GM23338 (cell line): ENCODE measurements around the gene ALG14. TPM values are rescaled to one million over a fixed set of nuclear protein-coding genes. Genes with fewer than 3 reads are reported as not detected.

Experiments used
- ATAC-seq: fragments of 200-7000 bp; cut with Tn5 transposase; 3 replicates; pipeline ENCODE4 v1.9.1; 2020
- DNase-seq: peaks from one replicate; pipeline ENCODE4 v3.0.0-alpha.2; 2015; ENCODE audit warnings: low spot score
- H2AFZ ChIP-seq: fragments of 200-600 bp; sonication (generic); 2 replicates; pipeline ENCODE4 v1.8.0; 2016; ENCODE audit warnings: antibody characterized with exemption, mild to moderate bottlenecking, moderate library complexity
- H3F3A ChIP-seq: fragments of 200-600 bp; sonication (generic); replicated peaks from 2 replicates; pipeline ENCODE4 v1.8.0; 2017; ENCODE audit warnings: antibody characterized with exemption, mixed run types, low read depth
- H3K27ac ChIP-seq: fragments of 200-600 bp; sonication (generic); 2 replicates; pipeline ENCODE4 v1.6.1; 2016; ENCODE audit warnings: low read depth
- H3K27me3 ChIP-seq: fragments of 200-600 bp; sonication (generic); 2 replicates; pipeline ENCODE4 v1.8.0; 2016; ENCODE audit warnings: mild to moderate bottlenecking, mixed run types, moderate library complexity; ENCODE audit not compliant: insufficient read depth
- H3K36me3 ChIP-seq: fragments of 200-600 bp; sonication (generic); 2 replicates; pipeline ENCODE4 v1.8.0; 2016; ENCODE audit warnings: mild to moderate bottlenecking; ENCODE audit not compliant: insufficient read depth
- H3K4me1 ChIP-seq: fragments of 200-600 bp; sonication (generic); 2 replicates; pipeline ENCODE4 v1.8.0; 2016; ENCODE audit warnings: mild to moderate bottlenecking, moderate library complexity; ENCODE audit not compliant: insufficient read depth
- H3K4me2 ChIP-seq: fragments of 200-600 bp; sonication (generic); 2 replicates; pipeline ENCODE4 v1.7.1; 2017; ENCODE audit warnings: mixed run types
- H3K4me3 ChIP-seq: fragments of 200-600 bp; sonication (generic); 2 replicates; pipeline ENCODE4 v1.6.1; 2016; ENCODE audit warnings: mixed run types
- H3K79me2 ChIP-seq: fragments of 200-600 bp; sonication (generic); replicated peaks from 2 replicates; pipeline ENCODE4 v1.8.0; 2017; ENCODE audit warnings: mild to moderate bottlenecking; ENCODE audit not compliant: insufficient read depth
- H3K9me2 ChIP-seq: fragments of 200-600 bp; sonication (generic); 2 replicates; pipeline ENCODE4 v1.8.0; 2017; ENCODE audit not compliant: insufficient read depth
- H4K20me1 ChIP-seq: fragments of 200-600 bp; sonication (generic); replicated peaks from 2 replicates; pipeline ENCODE4 v1.8.0; 2017; ENCODE audit warnings: mild to moderate bottlenecking; ENCODE audit not compliant: insufficient read depth
- H3K27ac Mint-ChIP-seq: 2 replicates; pipeline ENCODE4 v1.8.0; 2020; ENCODE audit warnings: inconsistent platforms, mild to moderate bottlenecking, moderate library complexity, mixed read lengths
- H3K27me3 Mint-ChIP-seq: 3 replicates; pipeline ENCODE4 v1.8.0; 2022; ENCODE audit warnings: low read depth, mild to moderate bottlenecking, moderate library complexity, mixed read lengths, inconsistent platforms; ENCODE audit not compliant: insufficient read depth, poor library complexity
- H3K36me3 Mint-ChIP-seq: 3 replicates; pipeline ENCODE4 v1.8.0; 2021; ENCODE audit warnings: low read depth, mild to moderate bottlenecking, inconsistent platforms, moderate library complexity, mixed read lengths
- H3K4me1 Mint-ChIP-seq: 3 replicates; pipeline ENCODE4 v1.8.0; 2020; ENCODE audit warnings: mild to moderate bottlenecking, inconsistent platforms, mixed read lengths
- H3K4me3 Mint-ChIP-seq: 3 replicates; pipeline ENCODE4 v1.8.0; 2021; ENCODE audit warnings: moderate library complexity, mild to moderate bottlenecking, inconsistent platforms, mixed read lengths
- H3K9me3 Mint-ChIP-seq: 3 replicates; pipeline ENCODE4 v1.8.0; 2020; ENCODE audit warnings: moderate library complexity, mild to moderate bottlenecking, inconsistent platforms, mixed read lengths
- CREB1 ChIP-seq: fragments of 250-450 bp; sonication (Bioruptor Pico); IDR thresholded peaks from 2 replicates; pipeline ENCODE4 v1.5.0; 2020; ENCODE audit warnings: low read depth, mild to moderate bottlenecking, moderate library complexity
- ETS1 ChIP-seq: IDR thresholded peaks from 2 replicates; pipeline ENCODE4 v1.6.1; 2016; ENCODE audit warnings: antibody characterized with exemption
- EZH2 ChIP-seq: fragments of 200-600 bp; sonication (generic); IDR thresholded peaks from one replicate; pipeline ENCODE4 v1.8.0; 2017; ENCODE audit warnings: antibody characterized with exemption, mild to moderate bottlenecking, low read depth; ENCODE audit not compliant: unreplicated experiment
- EZH2phosphoT487 ChIP-seq: fragments of 200-600 bp; sonication (generic); IDR thresholded peaks from one replicate; pipeline ENCODE4 v1.8.1; 2018; ENCODE audit warnings: antibody characterized with exemption; ENCODE audit not compliant: unreplicated experiment
- JUNB ChIP-seq: IDR thresholded peaks from one replicate; pipeline ENCODE4 v1.6.1; 2016; ENCODE audit warnings: antibody characterized with exemption; ENCODE audit not compliant: unreplicated experiment
- NANOG ChIP-seq: IDR thresholded peaks from 2 replicates; pipeline ENCODE4 v1.6.1; 2016; ENCODE audit warnings: antibody characterized with exemption, borderline replicate concordance
- POLR2AphosphoS5 ChIP-seq: IDR thresholded peaks from 2 replicates; pipeline ENCODE4 v1.6.1; 2016; ENCODE audit warnings: antibody characterized with exemption, low read depth
- STAT1 ChIP-seq: IDR thresholded peaks from one replicate; pipeline ENCODE4 v1.6.1; 2016; ENCODE audit warnings: antibody characterized with exemption; ENCODE audit not compliant: unreplicated experiment
- ZNF114 ChIP-seq: fragments of 250-450 bp; sonication (Bioruptor Pico); IDR thresholded peaks from 2 replicates; pipeline ENCODE4 v1.5.0; 2020; ENCODE audit warnings: mild to moderate bottlenecking, moderate library complexity
- ZNF331 ChIP-seq: fragments of 250-450 bp; sonication (Bioruptor Pico); IDR thresholded peaks from 2 replicates; pipeline ENCODE4 v1.5.0; 2020; ENCODE audit warnings: low read depth, mild to moderate bottlenecking, moderate library complexity
- polyA plus RNA-seq: library from polyadenylated mRNA; unstranded; fragments of >200 nt; fragmentation: Nextera tagmentation; extraction: Ambion mirVana; gene quantifications from 2 replicates; pipeline ENCODE4 v1.2.1, GENCODE V29; 2016
- total RNA-seq: library from RNA; depleted of rRNA; stranded (reverse); fragments of >200 nt; shearing (Covaris generic); gene quantifications from 2 replicates; pipeline ENCODE4 v1.2.3, GENCODE V29; 2014
- TF ChIP-seq, protein P1 (sequence below), 2 experiments: fragments of 200-600 bp in 1 of 2; sonication (generic) in 1 of 2; conservative IDR thresholded peaks; 2 replicates each; pipeline versions ENCODE4 v1.5.1 to v1.6.1; 2016 to 2017; ENCODE audit warnings: antibody characterized with exemption in 2 of 2, low read depth in 2 of 2, mild to moderate bottlenecking in 2 of 2, moderate library complexity in 1 of 2
- TF ChIP-seq, protein P2 (sequence below): IDR thresholded peaks from one replicate; pipeline ENCODE4 v1.6.1; 2018; ENCODE audit warnings: antibody characterized with exemption; ENCODE audit not compliant: unreplicated experiment
- TF ChIP-seq, protein P3 (sequence below): fragments of 250-450 bp; sonication (Bioruptor Pico); IDR thresholded peaks from 2 replicates; pipeline ENCODE4 v1.5.0; 2020; ENCODE audit warnings: mild to moderate bottlenecking, moderate library complexity

Gene ALG14
- total and polyA plus RNA-seq, 2 experiments from 2014 or later: 0.42 to 2.8 TPM

- no peaks in the 10 kb centered on the region for H4K20me1 ChIP-seq
- no peaks in the 10 kb centered on the region for H3K4me1 ChIP-seq
- H3K27ac ChIP-seq: no peak overlapping the region
- Mint-ChIP-seq H3K36me3 (peaks cover 2% of the 10 kb centered on the region; the same call in 1 of the 3 replicates), H3K9me3 (peaks cover 4% of the 10 kb centered on the region), H3K27ac (no peak overlapping the region), H3K27me3 (no peaks in the 10 kb centered on the region), H3K4me1 (0 out of 3 replicates have a peak, but pooled peaks cover 3% of the 10 kb centered on the region), H3K4me3 (no peak overlapping the region)
- H3K4me2 ChIP-seq: no peak overlapping the region
- DNase-seq: no peak
- H3K36me3 ChIP-seq: no peaks in the 10 kb centered on the region
- no peak for TF ChIP-seq ZNF114 (CRISPR knock-in tag)
- TF ChIP-seq EZH2phosphoT487: no peak
- TF ChIP-seq NANOG: no peak
- TF ChIP-seq CREB1 (CRISPR knock-in tag): no peak
- TF ChIP-seq, protein P1, sequence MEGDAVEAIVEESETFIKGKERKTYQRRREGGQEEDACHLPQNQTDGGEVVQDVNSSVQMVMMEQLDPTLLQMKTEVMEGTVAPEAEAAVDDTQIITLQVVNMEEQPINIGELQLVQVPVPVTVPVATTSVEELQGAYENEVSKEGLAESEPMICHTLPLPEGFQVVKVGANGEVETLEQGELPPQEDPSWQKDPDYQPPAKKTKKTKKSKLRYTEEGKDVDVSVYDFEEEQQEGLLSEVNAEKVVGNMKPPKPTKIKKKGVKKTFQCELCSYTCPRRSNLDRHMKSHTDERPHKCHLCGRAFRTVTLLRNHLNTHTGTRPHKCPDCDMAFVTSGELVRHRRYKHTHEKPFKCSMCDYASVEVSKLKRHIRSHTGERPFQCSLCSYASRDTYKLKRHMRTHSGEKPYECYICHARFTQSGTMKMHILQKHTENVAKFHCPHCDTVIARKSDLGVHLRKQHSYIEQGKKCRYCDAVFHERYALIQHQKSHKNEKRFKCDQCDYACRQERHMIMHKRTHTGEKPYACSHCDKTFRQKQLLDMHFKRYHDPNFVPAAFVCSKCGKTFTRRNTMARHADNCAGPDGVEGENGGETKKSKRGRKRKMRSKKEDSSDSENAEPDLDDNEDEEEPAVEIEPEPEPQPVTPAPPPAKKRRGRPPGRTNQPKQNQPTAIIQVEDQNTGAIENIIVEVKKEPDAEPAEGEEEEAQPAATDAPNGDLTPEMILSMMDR (conservative IDR thresholded peaks at IDR 0.05; ENCODE audit: low read depth in 2 of 2): no peak
- no peak for TF ChIP-seq POLR2AphosphoS5
- TF ChIP-seq ETS1: no peak
- TF ChIP-seq EZH2: no peak
- TF ChIP-seq STAT1: no peak
- TF ChIP-seq JUNB: no peak
- TF ChIP-seq, protein P2, sequence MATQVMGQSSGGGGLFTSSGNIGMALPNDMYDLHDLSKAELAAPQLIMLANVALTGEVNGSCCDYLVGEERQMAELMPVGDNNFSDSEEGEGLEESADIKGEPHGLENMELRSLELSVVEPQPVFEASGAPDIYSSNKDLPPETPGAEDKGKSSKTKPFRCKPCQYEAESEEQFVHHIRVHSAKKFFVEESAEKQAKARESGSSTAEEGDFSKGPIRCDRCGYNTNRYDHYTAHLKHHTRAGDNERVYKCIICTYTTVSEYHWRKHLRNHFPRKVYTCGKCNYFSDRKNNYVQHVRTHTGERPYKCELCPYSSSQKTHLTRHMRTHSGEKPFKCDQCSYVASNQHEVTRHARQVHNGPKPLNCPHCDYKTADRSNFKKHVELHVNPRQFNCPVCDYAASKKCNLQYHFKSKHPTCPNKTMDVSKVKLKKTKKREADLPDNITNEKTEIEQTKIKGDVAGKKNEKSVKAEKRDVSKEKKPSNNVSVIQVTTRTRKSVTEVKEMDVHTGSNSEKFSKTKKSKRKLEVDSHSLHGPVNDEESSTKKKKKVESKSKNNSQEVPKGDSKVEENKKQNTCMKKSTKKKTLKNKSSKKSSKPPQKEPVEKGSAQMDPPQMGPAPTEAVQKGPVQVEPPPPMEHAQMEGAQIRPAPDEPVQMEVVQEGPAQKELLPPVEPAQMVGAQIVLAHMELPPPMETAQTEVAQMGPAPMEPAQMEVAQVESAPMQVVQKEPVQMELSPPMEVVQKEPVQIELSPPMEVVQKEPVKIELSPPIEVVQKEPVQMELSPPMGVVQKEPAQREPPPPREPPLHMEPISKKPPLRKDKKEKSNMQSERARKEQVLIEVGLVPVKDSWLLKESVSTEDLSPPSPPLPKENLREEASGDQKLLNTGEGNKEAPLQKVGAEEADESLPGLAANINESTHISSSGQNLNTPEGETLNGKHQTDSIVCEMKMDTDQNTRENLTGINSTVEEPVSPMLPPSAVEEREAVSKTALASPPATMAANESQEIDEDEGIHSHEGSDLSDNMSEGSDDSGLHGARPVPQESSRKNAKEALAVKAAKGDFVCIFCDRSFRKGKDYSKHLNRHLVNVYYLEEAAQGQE: no peak
- TF ChIP-seq, protein P3, sequence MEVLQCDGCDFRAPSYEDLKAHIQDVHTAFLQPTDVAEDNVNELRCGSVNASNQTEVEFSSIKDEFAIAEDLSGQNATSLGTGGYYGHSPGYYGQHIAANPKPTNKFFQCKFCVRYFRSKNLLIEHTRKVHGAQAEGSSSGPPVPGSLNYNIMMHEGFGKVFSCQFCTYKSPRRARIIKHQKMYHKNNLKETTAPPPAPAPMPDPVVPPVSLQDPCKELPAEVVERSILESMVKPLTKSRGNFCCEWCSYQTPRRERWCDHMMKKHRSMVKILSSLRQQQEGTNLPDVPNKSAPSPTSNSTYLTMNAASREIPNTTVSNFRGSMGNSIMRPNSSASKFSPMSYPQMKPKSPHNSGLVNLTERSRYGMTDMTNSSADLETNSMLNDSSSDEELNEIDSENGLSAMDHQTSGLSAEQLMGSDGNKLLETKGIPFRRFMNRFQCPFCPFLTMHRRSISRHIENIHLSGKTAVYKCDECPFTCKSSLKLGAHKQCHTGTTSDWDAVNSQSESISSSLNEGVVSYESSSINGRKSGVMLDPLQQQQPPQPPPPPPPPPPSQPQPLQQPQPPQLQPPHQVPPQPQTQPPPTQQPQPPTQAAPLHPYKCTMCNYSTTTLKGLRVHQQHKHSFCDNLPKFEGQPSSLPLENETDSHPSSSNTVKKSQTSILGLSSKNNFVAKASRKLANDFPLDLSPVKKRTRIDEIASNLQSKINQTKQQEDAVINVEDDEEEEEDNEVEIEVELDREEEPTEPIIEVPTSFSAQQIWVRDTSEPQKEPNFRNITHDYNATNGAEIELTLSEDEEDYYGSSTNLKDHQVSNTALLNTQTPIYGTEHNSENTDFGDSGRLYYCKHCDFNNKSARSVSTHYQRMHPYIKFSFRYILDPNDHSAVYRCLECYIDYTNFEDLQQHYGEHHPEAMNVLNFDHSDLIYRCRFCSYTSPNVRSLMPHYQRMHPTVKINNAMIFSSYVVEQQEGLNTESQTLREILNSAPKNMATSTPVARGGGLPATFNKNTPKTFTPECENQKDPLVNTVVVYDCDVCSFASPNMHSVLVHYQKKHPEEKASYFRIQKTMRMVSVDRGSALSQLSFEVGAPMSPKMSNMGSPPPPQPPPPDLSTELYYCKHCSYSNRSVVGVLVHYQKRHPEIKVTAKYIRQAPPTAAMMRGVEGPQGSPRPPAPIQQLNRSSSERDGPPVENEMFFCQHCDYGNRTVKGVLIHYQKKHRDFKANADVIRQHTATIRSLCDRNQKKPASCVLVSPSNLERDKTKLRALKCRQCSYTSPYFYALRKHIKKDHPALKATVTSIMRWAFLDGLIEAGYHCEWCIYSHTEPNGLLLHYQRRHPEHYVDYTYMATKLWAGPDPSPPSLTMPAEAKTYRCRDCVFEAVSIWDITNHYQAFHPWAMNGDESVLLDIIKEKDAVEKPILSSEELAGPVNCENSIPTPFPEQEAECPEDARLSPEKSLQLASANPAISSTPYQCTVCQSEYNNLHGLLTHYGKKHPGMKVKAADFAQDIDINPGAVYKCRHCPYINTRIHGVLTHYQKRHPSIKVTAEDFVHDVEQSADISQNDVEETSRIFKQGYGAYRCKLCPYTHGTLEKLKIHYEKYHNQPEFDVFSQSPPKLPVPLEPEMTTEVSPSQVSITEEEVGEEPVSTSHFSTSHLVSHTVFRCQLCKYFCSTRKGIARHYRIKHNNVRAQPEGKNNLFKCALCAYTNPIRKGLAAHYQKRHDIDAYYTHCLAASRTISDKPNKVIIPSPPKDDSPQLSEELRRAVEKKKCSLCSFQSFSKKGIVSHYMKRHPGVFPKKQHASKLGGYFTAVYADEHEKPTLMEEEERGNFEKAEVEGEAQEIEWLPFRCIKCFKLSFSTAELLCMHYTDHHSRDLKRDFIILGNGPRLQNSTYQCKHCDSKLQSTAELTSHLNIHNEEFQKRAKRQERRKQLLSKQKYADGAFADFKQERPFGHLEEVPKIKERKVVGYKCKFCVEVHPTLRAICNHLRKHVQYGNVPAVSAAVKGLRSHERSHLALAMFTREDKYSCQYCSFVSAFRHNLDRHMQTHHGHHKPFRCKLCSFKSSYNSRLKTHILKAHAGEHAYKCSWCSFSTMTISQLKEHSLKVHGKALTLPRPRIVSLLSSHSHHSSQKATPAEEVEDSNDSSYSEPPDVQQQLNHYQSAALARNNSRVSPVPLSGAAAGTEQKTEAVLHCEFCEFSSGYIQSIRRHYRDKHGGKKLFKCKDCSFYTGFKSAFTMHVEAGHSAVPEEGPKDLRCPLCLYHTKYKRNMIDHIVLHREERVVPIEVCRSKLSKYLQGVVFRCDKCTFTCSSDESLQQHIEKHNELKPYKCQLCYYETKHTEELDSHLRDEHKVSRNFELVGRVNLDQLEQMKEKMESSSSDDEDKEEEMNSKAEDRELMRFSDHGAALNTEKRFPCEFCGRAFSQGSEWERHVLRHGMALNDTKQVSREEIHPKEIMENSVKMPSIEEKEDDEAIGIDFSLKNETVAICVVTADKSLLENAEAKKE (CRISPR knock-in tag): no peak
- TF ChIP-seq ZNF331 (CRISPR knock-in tag): no peak
- peaks cover 8% of the 10 kb centered on the region for H3K9me2 ChIP-seq
- no peaks in the 10 kb centered on the region for H3K27me3 ChIP-seq
- no peaks in the 10 kb centered on the region for H3F3A ChIP-seq
- H2AFZ ChIP-seq: no peak overlapping the region
- no peak overlapping the region for H3K4me3 ChIP-seq
- no peak for ATAC-seq
- H3K79me2 ChIP-seq: no peaks in the 10 kb centered on the region
Measured at GRCh38 chr1:95033843-95034242, 38.9 kb downstream of the ALG14 start.
